Heart right ventricle (tissue), 16 donors: Measurements from ENCODE around the gene COL25A1. TPM values are rescaled to one million over a fixed set of nuclear protein-coding genes. Genes with fewer than 3 reads are reported as not detected.

ENCODE experiments used
- ATAC-seq, 8 donors: fragments of 200-7000 bp; cut with Tn5 transposase; one replicate each; pipeline ENCODE4 v1.9.1; 2020; ENCODE audit warnings: mild to moderate bottlenecking in 8 of 8, moderate library complexity in 8 of 8, moderate number of reproducible peaks in 1 of 8
- DNase-seq, 2 donors: peaks; one replicate each; pipeline ENCODE4 v3.0.0-alpha.2; 2020
- H3K27ac ChIP-seq, 10 donors: fragments of 200-600 bp; sonication (generic) in 2 of 10; one replicate each; pipeline versions ENCODE4 v1.5.0 to v1.8.0; 2020 to 2022; ENCODE audit warnings: mild to moderate bottlenecking in 3 of 10
- H3K27me3 ChIP-seq, 7 donors: fragments of 200-600 bp; one replicate each; pipeline ENCODE4 v1.8.0; 2021 to 2022; ENCODE audit warnings: mild to moderate bottlenecking in 2 of 7
- H3K36me3 ChIP-seq, 9 donors: fragments of 200-600 bp; sonication (generic) in 1 of 9; one replicate each; pipeline versions ENCODE4 v1.5.0 to v1.8.0; 2020 to 2022; ENCODE audit warnings: mild to moderate bottlenecking in 2 of 9
- H3K4me1 ChIP-seq, 9 donors: fragments of 200-600 bp; sonication (generic) in 1 of 9; one replicate each; pipeline versions ENCODE4 v1.5.0 to v1.8.0; 2020 to 2022; ENCODE audit warnings: mild to moderate bottlenecking in 4 of 9
- H3K4me3 ChIP-seq, 10 donors: fragments of 200-600 bp; sonication (generic) in 2 of 10; one replicate each; pipeline versions ENCODE4 v1.5.0 to v1.8.0; 2020 to 2022; ENCODE audit warnings: mild to moderate bottlenecking in 7 of 10, moderate library complexity in 2 of 10
- H3K9me3 ChIP-seq, 11 donors: fragments of 200-600 bp in 10 of 11; sonication (generic) in 2 of 11; one replicate each; pipeline versions ENCODE4 v1.5.0 to v1.8.0; 2013 to 2022; ENCODE audit warnings: mild to moderate bottlenecking in 2 of 11, control low read depth in 1 of 11, moderate library complexity in 1 of 11
- WGBS, 2 donors: extraction: QIAGEN DNeasy Blood & Tissue Kit; methylation state at CpG; one replicate each; pipeline ENCODE4 v1.1.7; 2013; ENCODE audit warnings: inconsistent platforms in 1 of 2; 5-methylcytosine and 5-hydroxymethylcytosine counted together
- intact Hi-C, 10 donors: fragments of 100-400 bp; cut with DNase I; formaldehyde crosslinking; loops; one replicate each; pipeline versions ENCODE4 v1.11.1 to v1.14.2; 2022
- polyA plus RNA-seq, 2 donors: library from polyadenylated mRNA; stranded (reverse); fragments of 200-250 nt; gene quantifications; one replicate each; pipeline ENCODE4 v1.2.3, GENCODE V29; 2013
- total RNA-seq, 10 donors: library from RNA; stranded (reverse); fragmentation: NEBNext Ultra II Directional in 3 of 10; extraction: Animal tissue kit (Norgen Biotek cat#: 25700) in 3 of 10; gene quantifications; one replicate each; pipeline versions ENCODE4 v1.2.1 to v1.2.4, GENCODE V29; 2021 to 2023
- TF ChIP-seq, protein P1 (sequence below), 9 donors: fragments of 200-600 bp; sonication (generic) in 2 of 9; IDR thresholded peaks; one replicate each; pipeline versions ENCODE4 v1.5.0 to v1.8.0; 2021 to 2022; ENCODE audit warnings: antibody characterized with exemption in 9 of 9, mild to moderate bottlenecking in 5 of 9, moderate library complexity in 1 of 9
- donor health status: Arrhythmogenic right ventricular cardiomyopathy.
- donor health status: ischemic (EF 13 %, LVEDD 7.1; RV severe dilation, severe dysfunction).
- donor health status: healthy with polysubstance abuse.
- donor health status: DM: no; HTN: yes; CAD: no.
- donor health status: DM: no; HTN: no; CAD: no.
- donor health status: ischemic (EF 25% LVEDD 6.9; RV normal size, moderate dysfunction).
- donor health status: ischemic (EF 25% LVEDD 5.7; RV mildly dilated, moderate dysfunction).
- donor health status: healthy.
- donor health status: DM: yes; HTN: yes; CAD: no.
- donor health status: Ischemic cardiomyopathy.
- donor health status: ischemic (EF 35%, LVEDD 5.7; RV mildly dilated, moderate dysfunction).
- donor health status: nonischemic (EF 11% LVEDD 7.7; RV severe dilation, severe dysfunction).
- donor health status: DM: yes; HTN: yes; CAD: no.
- donor health status: PGD.
- donor health status: ischemic (EF 29% LVEDD 5.4; RV normal size, mild dysfunction).
- donor health status: nonischemic (EF 23%, LVEDD 6.1; RV moderate dilation, normal function).

The COL25A1 gene
- total and polyA plus RNA-seq, 12 donors, result 0.07 to 1.2 (median 0.41) TPM

DNA sequence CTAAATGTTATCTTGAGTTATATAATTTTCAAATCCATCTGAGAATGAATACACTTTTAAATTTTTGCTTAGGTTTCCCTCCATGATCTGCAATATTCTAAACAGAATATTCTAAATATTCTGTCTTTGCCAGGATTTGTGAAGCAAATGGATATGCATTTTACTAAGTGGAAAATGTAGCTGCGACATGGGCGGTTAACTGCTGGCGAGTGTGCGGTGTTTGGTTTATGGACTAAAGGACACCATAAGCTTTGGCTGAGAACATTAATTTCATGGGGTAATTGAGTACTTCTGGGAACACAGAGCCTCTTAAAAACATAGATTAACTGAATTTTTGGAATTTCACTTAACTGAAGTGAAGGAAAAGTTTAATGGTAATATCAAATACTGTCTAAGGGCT, 385.8 kb downstream of the COL25A1 start:
- intact Hi-C loops, result no loop called here
- 97 to 99% methylated on average over 4 of the region's 4 CpGs for WGBS, 2 donors
- Histone ChIP-seq H3K36me3 (no peaks in the 10 kb centered on the region), H3K9me3 (no peaks in the 10 kb centered on the region), H3K4me1 (no peaks in the 10 kb centered on the region), H3K27ac (no peak overlapping the region), H3K4me3 (no peak overlapping the region), H3K27me3 (no peaks in the 10 kb centered on the region)
- TF ChIP-seq, protein P1, sequence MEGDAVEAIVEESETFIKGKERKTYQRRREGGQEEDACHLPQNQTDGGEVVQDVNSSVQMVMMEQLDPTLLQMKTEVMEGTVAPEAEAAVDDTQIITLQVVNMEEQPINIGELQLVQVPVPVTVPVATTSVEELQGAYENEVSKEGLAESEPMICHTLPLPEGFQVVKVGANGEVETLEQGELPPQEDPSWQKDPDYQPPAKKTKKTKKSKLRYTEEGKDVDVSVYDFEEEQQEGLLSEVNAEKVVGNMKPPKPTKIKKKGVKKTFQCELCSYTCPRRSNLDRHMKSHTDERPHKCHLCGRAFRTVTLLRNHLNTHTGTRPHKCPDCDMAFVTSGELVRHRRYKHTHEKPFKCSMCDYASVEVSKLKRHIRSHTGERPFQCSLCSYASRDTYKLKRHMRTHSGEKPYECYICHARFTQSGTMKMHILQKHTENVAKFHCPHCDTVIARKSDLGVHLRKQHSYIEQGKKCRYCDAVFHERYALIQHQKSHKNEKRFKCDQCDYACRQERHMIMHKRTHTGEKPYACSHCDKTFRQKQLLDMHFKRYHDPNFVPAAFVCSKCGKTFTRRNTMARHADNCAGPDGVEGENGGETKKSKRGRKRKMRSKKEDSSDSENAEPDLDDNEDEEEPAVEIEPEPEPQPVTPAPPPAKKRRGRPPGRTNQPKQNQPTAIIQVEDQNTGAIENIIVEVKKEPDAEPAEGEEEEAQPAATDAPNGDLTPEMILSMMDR (IDR thresholded peaks at IDR 0.05), result no peak
- DNase-seq (no peak), ATAC-seq (no peak)

DNA sequence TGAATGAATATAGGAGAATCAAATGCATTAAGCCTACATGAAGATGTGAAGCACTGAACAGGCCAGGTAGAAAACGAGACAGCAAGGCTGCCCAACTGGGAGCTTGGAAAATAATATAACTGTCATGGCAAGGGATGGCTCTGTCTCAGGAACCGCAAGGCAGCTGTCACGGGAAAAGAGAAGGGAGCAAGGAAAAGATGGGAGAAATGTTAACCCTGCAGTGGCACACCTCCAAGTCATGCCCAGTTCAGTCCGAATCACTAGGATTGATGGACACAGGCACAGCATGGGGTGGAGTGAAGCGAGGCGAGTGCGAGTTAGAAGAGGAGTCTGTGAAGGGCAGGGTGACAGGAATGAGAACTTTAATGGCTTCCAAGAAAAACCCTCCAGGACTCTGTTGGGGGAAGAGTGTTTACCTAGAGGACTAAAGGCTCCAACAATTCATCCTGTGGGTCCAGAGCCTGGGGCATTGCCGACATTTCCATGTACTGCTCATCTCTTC, 395.5 kb downstream of the COL25A1 start:
- DNase-seq (no peak), ATAC-seq (no peak)
- 88 to 89% methylated on average over 8 of the region's 8 CpGs for WGBS, 2 donors
- TF ChIP-seq, protein P1 (IDR thresholded peaks at IDR 0.05), result no peak
- H3K27ac ChIP-seq, result no peak overlapping the region
- no peaks in the 10 kb centered on the region for H3K4me1 ChIP-seq
- no peaks in the 10 kb centered on the region for H3K27me3 ChIP-seq
- intact Hi-C loops, result no loop called here
- no peaks in the 10 kb centered on the region for H3K9me3 ChIP-seq
- H3K4me3 ChIP-seq, result no peak overlapping the region
- no peaks in the 10 kb centered on the region for H3K36me3 ChIP-seq

- 90 to 92% methylated on average over 6 of the region's 6 CpGs for WGBS, 2 donors
- intact Hi-C loops, result no loop called here
- H3K27me3 ChIP-seq, result no peaks in the 10 kb centered on the region
Measured at GRCh38 chr4:108906006-108906405, 396.5 kb downstream of the COL25A1 start.

GRCh38 chr4:108903464-108904221, 398.8 kb downstream of the COL25A1 start:
- no peak overlapping the region for H3K4me3 ChIP-seq
- DNase-seq, result no peak
- TF ChIP-seq, protein P1 (IDR thresholded peaks at IDR 0.05), result no peak
- no peaks in the 10 kb centered on the region for H3K27me3 ChIP-seq
- no peaks in the 10 kb centered on the region for H3K36me3 ChIP-seq
- no peaks in the 10 kb centered on the region for H3K9me3 ChIP-seq
- ATAC-seq, result no peak
- WGBS, 2 donors, result 85 to 91% methylated on average over 4 of the region's 4 CpGs
- H3K27ac ChIP-seq, result no peak overlapping the region
- no peaks in the 10 kb centered on the region for H3K4me1 ChIP-seq
- intact Hi-C loops, result no loop called here

More at GRCh38 chr4:108906006-108906405, 396.5 kb downstream of the COL25A1 start:
- H3K27ac ChIP-seq, result no peak overlapping the region
- ATAC-seq, result no peak
- no peaks in the 10 kb centered on the region for H3K4me1 ChIP-seq
- no peaks in the 10 kb centered on the region for H3K36me3 ChIP-seq
- no peaks in the 10 kb centered on the region for H3K9me3 ChIP-seq
- DNase-seq, result no peak
- H3K4me3 ChIP-seq, result no peak overlapping the region
- TF ChIP-seq, protein P1 (IDR thresholded peaks at IDR 0.05), result no peak
